GM19043 (cell line): ENCODE measurements around the gene ZBTB7C.
"Not testable (repeated sequence)": the region's sequence is repeated elsewhere in the genome, so short reads cannot be mapped to it uniquely, and the experiment has no call there.

Source experiments
- ATAC-seq: cut with Tn5 transposase; IDR thresholded peaks from one replicate; pipeline ENCODE4 v1.9.1; 2021; ENCODE audit warnings: low read depth; ENCODE audit not compliant: unreplicated experiment

The ZBTB7C gene

DNA sequence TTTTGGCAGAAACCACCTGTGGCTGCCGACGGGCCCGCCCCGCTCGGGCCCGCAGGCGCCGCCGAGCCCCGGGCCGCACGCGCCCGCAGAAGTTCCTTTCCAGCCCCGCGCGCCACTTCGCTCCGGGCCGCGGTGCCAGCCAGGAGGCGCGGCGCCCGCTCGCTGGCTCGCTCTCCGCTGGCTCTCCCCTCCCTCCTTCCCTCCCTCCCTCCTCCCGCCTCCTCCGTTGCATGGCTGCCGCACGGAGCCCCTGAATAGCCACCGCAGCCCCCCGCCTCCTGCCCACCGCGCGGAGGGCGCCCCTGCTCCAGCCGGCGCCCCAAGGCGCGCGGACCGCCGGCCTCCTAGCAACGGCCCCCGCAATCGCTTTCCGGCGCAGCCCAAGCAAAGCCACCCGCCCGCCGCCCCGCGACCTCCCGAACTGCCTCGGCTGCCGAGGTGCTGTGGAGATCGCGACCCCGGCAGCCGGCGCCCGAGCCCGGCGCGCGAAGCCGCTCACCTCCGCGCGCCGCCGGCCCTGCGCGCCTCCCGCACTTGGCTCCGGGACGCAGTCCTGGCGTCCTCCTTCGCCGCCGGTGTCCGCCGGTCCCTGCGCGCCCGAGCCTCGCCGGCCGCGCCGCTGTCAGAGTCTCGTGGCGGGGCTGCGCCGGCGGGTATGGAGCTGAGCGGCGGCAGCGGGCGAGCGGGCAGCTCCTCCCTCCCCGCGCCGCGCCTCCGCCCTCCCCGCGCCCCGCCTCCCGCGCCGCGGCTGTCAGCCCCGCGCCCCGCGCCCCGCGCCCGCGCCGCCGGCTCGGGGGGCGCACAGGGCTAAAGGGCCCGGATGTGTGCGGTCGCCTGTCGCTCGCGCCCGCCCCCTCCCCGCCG, at the start of gene ZBTB7C:
Gene ZBTB7C, minus strand, starts transcription at position 657 of the 864 bp plus-strand sequence.
- ATAC-seq, result no peak

DNA sequence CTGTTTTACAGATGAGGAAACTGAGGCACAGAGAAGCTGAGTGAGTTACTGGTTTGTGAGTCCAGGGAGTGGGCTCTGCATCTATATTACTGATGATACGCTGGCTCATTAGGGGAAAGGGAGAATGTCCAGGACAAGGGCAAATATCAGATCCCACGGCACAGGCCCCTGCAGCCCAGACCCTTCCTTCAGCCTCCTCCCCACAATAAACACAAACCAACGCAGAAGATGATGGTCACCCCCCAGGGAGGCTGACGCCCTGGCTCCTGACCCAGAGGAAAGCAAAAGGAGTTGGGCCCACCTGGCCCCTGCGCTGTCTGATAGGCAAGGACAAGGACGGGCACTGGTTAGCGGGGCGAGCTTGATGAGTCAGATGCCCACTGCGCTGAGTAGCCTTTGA, 47.7 kb upstream of the ZBTB7C start:
- ATAC-seq, result no peak

GRCh38 chr18:48455555-48456478, 46.6 kb upstream of the ZBTB7C start:
- ATAC-seq, result no peak

- ATAC-seq, result no peak
Observed at GRCh38 chr18:48454261-48454757, 45.1 kb upstream of the ZBTB7C start.

DNA sequence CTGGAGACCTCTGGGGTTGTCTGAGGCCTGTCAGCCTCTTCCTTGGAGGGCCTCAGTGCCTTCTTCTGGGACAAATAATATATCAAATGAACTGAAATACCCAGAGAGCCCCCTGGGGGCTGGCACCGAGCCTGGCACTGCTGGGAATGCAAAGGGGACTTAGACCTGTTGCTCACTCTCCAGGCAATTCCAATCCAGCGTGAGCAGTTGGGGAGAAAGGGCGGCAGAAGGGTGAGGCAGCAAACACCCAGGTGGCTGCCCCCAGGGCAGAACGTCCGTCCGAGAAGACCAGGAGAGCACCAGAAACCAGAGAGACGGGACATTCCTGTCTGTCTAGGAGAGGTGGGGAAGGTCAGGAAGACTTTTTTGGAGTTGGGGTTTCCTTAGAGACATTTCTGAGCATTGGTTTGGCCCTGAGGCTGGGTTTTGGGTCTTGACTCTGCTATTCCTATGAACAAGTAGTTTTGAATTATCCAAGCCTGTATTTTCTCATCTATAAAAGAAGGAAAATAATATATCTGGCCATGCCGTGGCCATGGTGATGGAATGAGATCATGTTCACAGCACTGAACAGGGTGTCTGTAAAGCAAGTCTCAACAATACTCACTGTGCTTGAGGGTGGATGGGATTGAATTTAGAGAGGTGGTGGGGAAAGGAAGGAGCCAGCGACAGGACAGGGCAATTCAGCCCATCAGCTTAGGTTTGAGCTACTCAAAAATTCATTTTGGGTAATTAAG, 44.3 kb upstream of the ZBTB7C start:
- no peak for ATAC-seq

DNA sequence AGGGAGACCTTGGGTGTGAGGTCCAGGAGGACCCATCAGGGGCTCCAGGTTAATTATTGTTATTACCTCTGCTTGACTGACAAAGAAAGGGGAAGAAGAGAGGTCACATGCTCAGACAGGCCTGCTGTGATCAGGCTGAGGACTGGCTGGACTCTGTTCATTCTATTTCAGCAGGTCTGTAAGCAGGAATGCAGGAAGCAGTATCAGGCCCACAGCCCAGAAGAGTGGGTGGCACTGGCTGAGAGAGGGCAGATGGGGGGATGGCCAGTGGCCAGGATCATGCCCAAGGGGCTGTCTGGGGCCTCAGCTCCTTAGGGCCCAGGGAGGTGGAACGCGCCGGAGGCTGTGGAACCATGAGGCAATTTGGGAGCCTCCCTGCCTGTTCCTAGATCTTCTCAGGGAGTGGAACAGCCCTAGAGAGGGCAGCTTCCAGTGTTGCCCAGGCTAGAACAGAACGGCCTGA, 43.7 kb upstream of the ZBTB7C start:
- no peak for ATAC-seq

- ATAC-seq, result no peak
Observed at GRCh38 chr18:48450685-48451084, 41.5 kb upstream of the ZBTB7C start.

GRCh38 chr18:48446582-48447225, 37.5 kb upstream of the ZBTB7C start:
- peak; percentile 62 for ATAC-seq

DNA sequence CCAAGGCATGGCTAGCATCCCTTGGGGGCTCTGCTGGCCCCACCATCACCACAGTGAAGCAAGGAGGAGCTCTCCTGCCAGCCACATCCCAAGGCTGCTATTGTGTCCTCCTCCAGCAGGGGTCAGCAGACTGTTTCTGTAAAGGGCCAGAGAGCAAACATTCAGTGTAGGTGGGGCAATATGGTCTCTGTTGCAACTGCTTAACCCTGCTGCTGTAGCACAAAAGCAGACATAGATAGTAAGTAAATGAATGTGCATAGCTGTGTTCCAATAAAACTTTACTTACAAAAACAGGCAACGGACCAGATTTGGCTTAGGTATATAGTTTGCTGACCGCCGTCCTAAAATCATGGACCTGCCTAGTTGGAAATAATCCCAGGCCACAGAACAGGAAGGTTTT, 36.4 kb upstream of the ZBTB7C start:
- no peak for ATAC-seq

GRCh38 chr18:48442761-48443160, 33.6 kb upstream of the ZBTB7C start:
- ATAC-seq, result no peak

GRCh38 chr18:48441405-48441881, 32.3 kb upstream of the ZBTB7C start:
- ATAC-seq, result no peak

- ATAC-seq, result no peak
Observed at GRCh38 chr18:48440924-48441323, 31.7 kb upstream of the ZBTB7C start.

- ATAC-seq, result no peak
Observed at GRCh38 chr18:48436907-48437306, 27.7 kb upstream of the ZBTB7C start.

- not testable (repeated sequence) for ATAC-seq
Observed at GRCh38 chr18:48434382-48434781, 25.2 kb upstream of the ZBTB7C start.

GRCh38 chr18:48433541-48433940, 24.4 kb upstream of the ZBTB7C start:
- no peak for ATAC-seq

- ATAC-seq, result no peak
Observed at GRCh38 chr18:48430150-48430549, 21.0 kb upstream of the ZBTB7C start.

- no peak for ATAC-seq
Observed at GRCh38 chr18:48428475-48429177, 19.4 kb upstream of the ZBTB7C start.

DNA sequence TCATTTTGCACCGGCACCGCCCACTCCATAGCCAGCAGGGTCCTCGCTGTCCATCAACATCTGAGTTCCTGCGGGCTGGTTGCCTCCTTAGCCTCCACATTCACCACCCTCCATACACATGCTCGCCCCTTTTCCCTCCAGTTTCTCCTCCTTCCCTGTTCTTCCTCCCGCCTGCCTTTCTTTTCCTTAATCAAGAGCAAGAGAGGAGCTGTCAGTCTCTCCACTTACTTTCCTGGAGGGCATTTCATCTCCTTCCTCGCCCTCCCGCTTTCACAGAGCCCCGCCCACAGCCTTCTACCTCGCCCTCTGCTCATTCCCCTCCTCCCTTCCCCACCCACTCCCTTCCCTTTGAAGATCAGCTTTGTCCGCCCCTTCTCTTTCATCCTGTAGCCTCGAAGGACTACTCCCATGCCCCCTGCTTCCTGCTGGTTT, 13.8 kb upstream of the ZBTB7C start:
- ATAC-seq, result no peak
